GM21786 (cell line): ENCODE data around the gene CHTF18.
"Not testable (repeated sequence)": the region's sequence is repeated elsewhere in the genome, so short reads cannot be mapped to it uniquely, and the experiment has no call there.

ENCODE experiments used
- ATAC-seq: cut with Tn5 transposase; IDR thresholded peaks from one replicate; pipeline ENCODE4 v1.9.1; 2021; ENCODE audit not compliant: unreplicated experiment

CHTF18 gene

GRCh38 chr16:774086-775001, 14.1 kb upstream of the CHTF18 start:
- no peak for ATAC-seq

GRCh38 chr16:775236-775796, 13.1 kb upstream of the CHTF18 start:
- ATAC-seq: no peak

GRCh38 chr16:776298-776697, 12.1 kb upstream of the CHTF18 start:
- not testable (repeated sequence) for ATAC-seq

GRCh38 chr16:776824-777223, 11.6 kb upstream of the CHTF18 start:
- ATAC-seq: no peak

- ATAC-seq: no peak
Measured at GRCh38 chr16:777826-778225, 10.6 kb upstream of the CHTF18 start.

- ATAC-seq: no peak
Measured at GRCh38 chr16:778447-778846, 10.0 kb upstream of the CHTF18 start.

- no peak for ATAC-seq
Measured at GRCh38 chr16:778909-779527, 9.4 kb upstream of the CHTF18 start.

- no peak for ATAC-seq
Measured at GRCh38 chr16:779561-779960, 8.9 kb upstream of the CHTF18 start.

GRCh38 chr16:780296-780695, 8.1 kb upstream of the CHTF18 start:
- ATAC-seq: no peak

- no peak for ATAC-seq
Measured at GRCh38 chr16:781346-782010, 6.9 kb upstream of the CHTF18 start.

GRCh38 chr16:782258-782657, 6.2 kb upstream of the CHTF18 start:
- no peak for ATAC-seq

- ATAC-seq: no peak
Measured at GRCh38 chr16:782766-783403, 5.5 kb upstream of the CHTF18 start.

- no peak for ATAC-seq
Measured at GRCh38 chr16:783404-784161, 4.8 kb upstream of the CHTF18 start.

- no peak for ATAC-seq
Measured at GRCh38 chr16:784431-784830, 4.0 kb upstream of the CHTF18 start.

GRCh38 chr16:785563-786535, 2.6 kb upstream of the CHTF18 start:
- no peak for ATAC-seq

- no peak for ATAC-seq
Measured at GRCh38 chr16:787321-787966, 976 bp upstream of the CHTF18 start.

- ATAC-seq: peak; percentile 27
Measured at GRCh38 chr16:787978-788398, 432 bp upstream of the CHTF18 start, which contains the start of gene RPUSD1. RPUSD1 (minus strand) TSS chr16:788381; CDS start chr16:787737, 644 bp downstream.

GRCh38 chr16:789191-789850, 901 bp downstream of the CHTF18 start:
- ATAC-seq: no peak
